H4 (cell line): Measurements from ENCODE around the gene SENP1. TPM values are rescaled to one million over a fixed set of nuclear protein-coding genes. Genes with fewer than 3 reads are reported as not detected.
"Not testable (repeated sequence)": the region's sequence is repeated elsewhere in the genome, so short reads cannot be mapped to it uniquely, and the experiment has no call there.

Experiments
- DNase-seq: peaks from one replicate; pipeline ENCODE4 v3.0.0-alpha.2; 2015; ENCODE audit warnings: low spot score
- total RNA-seq: library from RNA; depleted of rRNA; stranded (reverse); fragments of >200 nt; shearing (Covaris generic); gene quantifications from 2 replicates; pipeline ENCODE4 v1.2.3, GENCODE V29; 2014

SENP1 gene
- total RNA-seq, 1 experiment from 2014 or later = 35.8 TPM

GRCh38 chr12:48111312-48111693 lies 5.4 kb upstream of the SENP1 start:
- DNase-seq = not testable (repeated sequence)

- no peak for DNase-seq
Measured at GRCh38 chr12:48110691-48111311, 4.9 kb upstream of the SENP1 start.

GRCh38 chr12:48109424-48109823 lies 3.5 kb upstream of the SENP1 start:
- no peak for DNase-seq

GRCh38 chr12:48106681-48107613 lies 1.1 kb upstream of the SENP1 start:
- no peak for DNase-seq

GRCh38 chr12:48105321-48105866 lies 485 bp downstream of the SENP1 start:
- no peak for DNase-seq

GRCh38 chr12:48104531-48104930 lies 1.3 kb downstream of the SENP1 start:
- no peak for DNase-seq

GRCh38 chr12:48092611-48093010 lies 13.3 kb downstream of the SENP1 start:
- no peak for DNase-seq

GRCh38 chr12:48086327-48086726 lies 19.6 kb downstream of the SENP1 start:
- DNase-seq = no peak

GRCh38 chr12:48084841-48085460 lies 20.9 kb downstream of the SENP1 start:
- DNase-seq = no peak

- DNase-seq = no peak
Measured at GRCh38 chr12:48084066-48084465, 21.8 kb downstream of the SENP1 start.

- DNase-seq = no peak
Measured at GRCh38 chr12:48080821-48081220, 25.1 kb downstream of the SENP1 start.

- DNase-seq = no peak
Measured at GRCh38 chr12:48080285-48080684, 25.6 kb downstream of the SENP1 start.

GRCh38 chr12:48078901-48079300 lies 27.0 kb downstream of the SENP1 start:
- DNase-seq = no peak

GRCh38 chr12:48077111-48077510 lies 28.8 kb downstream of the SENP1 start:
- no peak for DNase-seq

- no peak for DNase-seq
Measured at GRCh38 chr12:48075832-48076231, 30.0 kb downstream of the SENP1 start.

- DNase-seq = no peak
Measured at GRCh38 chr12:48074266-48074665, 31.6 kb downstream of the SENP1 start.

GRCh38 chr12:48072266-48072665 lies 33.6 kb downstream of the SENP1 start:
- DNase-seq = no peak

- no peak for DNase-seq
Measured at GRCh38 chr12:48071808-48072207, 34.1 kb downstream of the SENP1 start.

- DNase-seq = no peak
Measured at GRCh38 chr12:48070731-48071130, 35.1 kb downstream of the SENP1 start.

GRCh38 chr12:48070033-48070432 lies 35.8 kb downstream of the SENP1 start:
- DNase-seq = no peak

- no peak for DNase-seq
Measured at GRCh38 chr12:48069241-48069640, 36.6 kb downstream of the SENP1 start.

GRCh38 chr12:48068457-48068856 lies 37.4 kb downstream of the SENP1 start:
- no peak for DNase-seq
